Endothelial cell of umbilical vein (primary cell): ENCODE measurements around the gene APP. TPM values are rescaled to one million over a fixed set of nuclear protein-coding genes. Genes with fewer than 3 reads are reported as not detected.

Experiments used
- BruUV-seq: library from RNA; stranded (reverse); fragments of 400-500 nt; replicated peaks from 2 replicates; lab custom pipeline; 2021; lab: Mats Ljungman, UMichigan
- CTCF ChIA-PET: fragments of 300-600, 350-600 bp; sonication (Branson Sonifier 250); formaldehyde crosslinking; loops from one replicate; lab custom pipeline; 2021; ENCODE audit warnings: antibody characterized with exemption, inconsistent platforms; lab: Charles Lee
- POLR2A ChIA-PET: fragments of 300-600, 350-600 bp; sonication (Branson Sonifier 250); formaldehyde crosslinking; loops from one replicate; lab custom pipeline; 2021; ENCODE audit warnings: antibody characterized with exemption, inconsistent platforms; lab: Charles Lee
- DNase-seq: peaks from one replicate; pipeline ENCODE4 v3.0.0-alpha.2; 2011; ENCODE audit warnings: low read depth, low spot score
- FAIRE-seq: peaks from 2 replicates; lab custom pipeline; 2011; peaks lifted over from hg19 to GRCh38; lab: Jason Lieb, UNC
- H2AFZ ChIP-seq: 2 replicates; pipeline ENCODE4 v1.6.0; 2012; ENCODE audit warnings: low read depth, low read length, control low read depth, inconsistent platforms
- H3K27ac ChIP-seq: 2 replicates; pipeline ENCODE4 v1.5.1; 2011; ENCODE audit warnings: low read depth, mild to moderate bottlenecking, control low read depth, low read length, moderate library complexity; ENCODE audit not compliant: insufficient read depth
- H3K27me3 ChIP-seq, 2 experiments: 2 replicates each; pipeline versions ENCODE4 v1.6.0 to v1.6.1; 2011; ENCODE audit warnings: low read length in 2 of 2, mixed read lengths in 1 of 2; ENCODE audit not compliant: control insufficient read depth in 2 of 2, insufficient read depth in 2 of 2
- H3K36me3 ChIP-seq, 2 experiments: 2 replicates in 1 of 2; 3 replicates in 1 of 2; pipeline ENCODE4 v1.5.1; 2011; ENCODE audit warnings: low read length in 2 of 2, mild to moderate bottlenecking in 1 of 2, moderate library complexity in 1 of 2; ENCODE audit not compliant: control insufficient read depth in 2 of 2, insufficient read depth in 2 of 2; ENCODE audit errors: extremely low read depth in 1 of 2
- H3K4me1 ChIP-seq: 3 replicates; pipeline ENCODE4 v1.5.1; 2011; ENCODE audit warnings: mild to moderate bottlenecking, low read length; ENCODE audit not compliant: control insufficient read depth, insufficient read depth; ENCODE audit errors: extremely low read depth
- H3K4me2 ChIP-seq: 2 replicates; pipeline ENCODE4 v1.6.1; 2011; ENCODE audit warnings: low read length, control low read depth, mixed read lengths; ENCODE audit not compliant: insufficient read depth
- H3K4me3 ChIP-seq, 3 experiments: fragments of 200-600 bp in 1 of 3; sonication (generic), shearing (Covaris generic) in 1 of 3; replicated peaks in 1 of 3; 2 replicates each; pipeline ENCODE4 v1.5.1; 2011 to 2016; ENCODE audit warnings: control low read depth in 3 of 3, low read length in 3 of 3, mild to moderate bottlenecking in 2 of 3, inconsistent platforms in 1 of 3, low read depth in 1 of 3, moderate library complexity in 1 of 3; ENCODE audit not compliant: insufficient read depth in 1 of 3
- H3K79me2 ChIP-seq: 2 replicates; pipeline ENCODE4 v1.6.0; 2012; ENCODE audit warnings: low read length, inconsistent platforms; ENCODE audit not compliant: control insufficient read depth, insufficient read depth
- H3K9ac ChIP-seq: replicated peaks from 2 replicates; pipeline ENCODE3; 2011; ENCODE audit warnings: low read length, control low read depth; ENCODE audit not compliant: insufficient read depth; ENCODE audit errors: extremely low read depth
- H3K9me1 ChIP-seq: replicated peaks from 3 replicates; pipeline ENCODE4 v1.6.0; 2011; ENCODE audit warnings: mild to moderate bottlenecking, low read length; ENCODE audit not compliant: control insufficient read depth, insufficient read depth; ENCODE audit errors: extremely low read depth
- H3K9me3 ChIP-seq: replicated peaks from 2 replicates; pipeline ENCODE4 v1.5.1; 2012; ENCODE audit warnings: low read length, inconsistent platforms; ENCODE audit not compliant: control insufficient read depth, insufficient read depth
- H4K20me1 ChIP-seq: replicated peaks from 2 replicates; pipeline ENCODE3; 2011; ENCODE audit warnings: mild to moderate bottlenecking, low read length; ENCODE audit not compliant: control insufficient read depth, insufficient read depth; ENCODE audit errors: extremely low read depth
- CTCF ChIP-seq, 2 donors: IDR thresholded peaks; 1 replicate in 1 of 2; 2 replicates in 1 of 2; pipeline ENCODE4 v1.5.1; 2011; ENCODE audit warnings: low read length in 2 of 2, mild to moderate bottlenecking in 2 of 2, moderate library complexity in 2 of 2, control low read depth in 1 of 2, inconsistent platforms in 1 of 2, low read depth in 1 of 2; ENCODE audit not compliant: insufficient read depth in 1 of 2; ENCODE audit errors: extremely low read depth in 1 of 2
- EZH2 ChIP-seq: IDR thresholded peaks from 2 replicates; pipeline ENCODE4 v1.6.1; 2012; ENCODE audit warnings: borderline replicate concordance, low read depth, mild to moderate bottlenecking, moderate library complexity, low read length, inconsistent platforms; ENCODE audit not compliant: severe bottlenecking
- FOS ChIP-seq: IDR thresholded peaks from 2 replicates; pipeline ENCODE4 v1.6.1; 2011; ENCODE audit warnings: mild to moderate bottlenecking, low read length, moderate library complexity, borderline replicate concordance; ENCODE audit not compliant: insufficient read depth
- GATA2 ChIP-seq: IDR thresholded peaks from 2 replicates; pipeline ENCODE4 v1.7.0; 2011; ENCODE audit warnings: low read depth, mild to moderate bottlenecking, moderate library complexity, mixed read lengths, low read length; ENCODE audit not compliant: insufficient read length, insufficient read depth
- JUN ChIP-seq: IDR thresholded peaks from 2 replicates; pipeline ENCODE4 v1.6.1; 2011; ENCODE audit warnings: borderline replicate concordance, low read depth; ENCODE audit not compliant: insufficient read length, insufficient read depth
- MAX ChIP-seq: IDR thresholded peaks from 2 replicates; pipeline ENCODE4 v1.6.1; 2011; ENCODE audit not compliant: insufficient read depth, insufficient read length
- MYC ChIP-seq: IDR thresholded peaks from one replicate; pipeline ENCODE4 v1.6.1; 2011; ENCODE audit warnings: mild to moderate bottlenecking, low read depth, low read length
- POLR2A ChIP-seq: IDR thresholded peaks from 2 replicates; pipeline ENCODE4 v1.6.1; 2012; ENCODE audit warnings: low read depth, mild to moderate bottlenecking, control low read depth, low read length
- POLR2AphosphoS5 ChIP-seq: IDR thresholded peaks from 2 replicates; pipeline ENCODE4 v1.6.1; 2012; ENCODE audit warnings: low read depth, mild to moderate bottlenecking, control low read depth, low read length, moderate library complexity; ENCODE audit not compliant: insufficient read depth
- dilution Hi-C: fragments of 300-500 bp; cut with MboI; formaldehyde crosslinking; loops from one replicate; pipeline ENCODE4 v1.15.0; 2019; ENCODE audit warnings: low sequenced_read_pairs; ENCODE audit not compliant: extremely low pct_ligation_motif_present
- intact Hi-C: fragments of 100-400 bp; cut with micrococcal nuclease; formaldehyde crosslinking; loops from one replicate; pipeline ENCODE4 v1.10.0; 2022
- polyA plus RNA-seq, 4 experiments: library from polyadenylated mRNA; depleted of rRNA in 3 of 4; stranded (reverse) in 3 of 4; unstranded in 1 of 4; fragments of >200 nt; gene quantifications; 2 replicates each; pipeline versions ENCODE4 v1.2.1 to v1.2.3, GENCODE V29; 2011 to 2012; ENCODE audit warnings: missing spikeins in 1 of 4
- total RNA-seq: library from RNA; stranded (reverse); gene quantifications from 2 replicates; pipeline ENCODE4 v1.2.3, GENCODE V29; 2021

Gene APP
- total and polyA plus RNA-seq, 2 donors (not counting 3 experiments of a cell fraction or from before 2014, with no cell fraction given), result 914 to 928 TPM

- H4K20me1 ChIP-seq, result no peaks in the 10 kb centered on the region
- H3K4me3 ChIP-seq, result no peak overlapping the region
- no peaks in the 10 kb centered on the region for H3K9me3 ChIP-seq
- H3K27me3 ChIP-seq, result no peaks in the 10 kb centered on the region
- TF ChIP-seq EZH2 (no peak), MAX (no peak), MYC (no peak), POLR2A (no peak), GATA2 (no peak), FOS (no peak), POLR2AphosphoS5 (no peak), CTCF (IDR thresholded peaks at IDR 0.05; ENCODE audit: extremely low read depth in 1 of 2, insufficient read depth in 1 of 2, low read depth in 1 of 2, low read length in 2 of 2) (no peak), JUN (no peak)
- H2AFZ ChIP-seq, result no peak overlapping the region
- H3K27ac ChIP-seq, result no peak overlapping the region
- H3K9ac ChIP-seq, result no peak overlapping the region
- FAIRE-seq, result no peak
- intact Hi-C loops (no loop called here), dilution Hi-C loops (loop anchor here (25.0 kb wide), 1 partner anchor 269 kb away; the partner anchor contains the start of gene APP)
- peaks cover 10 to 11% of the 10 kb centered on the region in 2 experiments for H3K36me3 ChIP-seq
- DNase-seq, result no peak
- H3K9me1 ChIP-seq, result no peaks in the 10 kb centered on the region
- peaks cover 7% of the 10 kb centered on the region for H3K79me2 ChIP-seq
- BruUV-seq, result no TSS peak
- CTCF ChIA-PET, result interaction anchor here (0.7 to 1.1 kb wide), 2 partner anchors 10 to 50 kb away, joined by 3 read pairs; no protein-coding TSS in a partner anchor
- no peak overlapping the region for H3K4me2 ChIP-seq
- POLR2A ChIA-PET, result no interaction called here
- H3K4me1 ChIP-seq, result peaks cover 26% of the 10 kb centered on the region
These were observed 277.4 kb downstream of the APP start for GRCh38 chr21:25893191-25893590.
